Activated CD4-positive, alpha-beta T cell treated with anti-CD3 and anti-CD28 coated beads for 4 hours (primary cell): ENCODE results near the gene DYDC2.
"Not testable (repeated sequence)": the region's sequence is repeated elsewhere in the genome, so short reads cannot be mapped to it uniquely, and the experiment has no call there.

Experiments
- DNase-seq, 2 donors: peaks; one replicate each; pipeline ENCODE4 v3.0.0-alpha.2; 2020

DYDC2 gene

GRCh38 chr10:80356563-80356988 is at the start of gene DYDC2, which contains the start of gene DYDC1:
Gene DYDC2, plus strand, starts transcription at chr10:80356781. Its CDS starts 5,663 bp downstream, at chr10:80362444.
Gene DYDC1, minus strand, starts transcription at chr10:80356755. Its CDS starts 4,154 bp downstream, at chr10:80352601.
- DNase-seq = peak; percentile 15 to 19

- DNase-seq = no peak
Measured at GRCh38 chr10:80313523-80313922, 43.1 kb upstream of the DYDC2 start.

- no peak for DNase-seq
Measured at GRCh38 chr10:80315391-80315790, 41.2 kb upstream of the DYDC2 start.

- DNase-seq = no peak
Measured at GRCh38 chr10:80318742-80319141, 37.8 kb upstream of the DYDC2 start.

- no peak for DNase-seq
Measured at GRCh38 chr10:80319318-80319717, 37.3 kb upstream of the DYDC2 start.

- DNase-seq = no peak
Measured at GRCh38 chr10:80319725-80320290, 36.8 kb upstream of the DYDC2 start.

- DNase-seq = no peak
Measured at GRCh38 chr10:80320377-80320776, 36.2 kb upstream of the DYDC2 start.

- no peak for DNase-seq
Measured at GRCh38 chr10:80321183-80321582, 35.4 kb upstream of the DYDC2 start.

- no peak for DNase-seq
Measured at GRCh38 chr10:80322158-80322557, 34.4 kb upstream of the DYDC2 start.

GRCh38 chr10:80322711-80323110 is 33.9 kb upstream of the DYDC2 start:
- DNase-seq = no peak

- no peak for DNase-seq
Measured at GRCh38 chr10:80323311-80323710, 33.3 kb upstream of the DYDC2 start.

- no peak for DNase-seq
Measured at GRCh38 chr10:80324086-80324485, 32.5 kb upstream of the DYDC2 start.

- DNase-seq = no peak
Measured at GRCh38 chr10:80324891-80325364, 31.7 kb upstream of the DYDC2 start.

- DNase-seq = no peak
Measured at GRCh38 chr10:80333983-80334382, 22.6 kb upstream of the DYDC2 start.

- no peak for DNase-seq
Measured at GRCh38 chr10:80344276-80344675, 12.3 kb upstream of the DYDC2 start.

- DNase-seq = no peak
Measured at GRCh38 chr10:80344912-80345311, 11.7 kb upstream of the DYDC2 start.

- DNase-seq = no peak
Measured at GRCh38 chr10:80350251-80350650, 6.3 kb upstream of the DYDC2 start.

GRCh38 chr10:80351220-80351619 is 5.4 kb upstream of the DYDC2 start:
- no peak for DNase-seq

GRCh38 chr10:80356989-80357850 is 639 bp downstream of the DYDC2 start:
- DNase-seq = no peak

GRCh38 chr10:80357851-80358125 is 1.2 kb downstream of the DYDC2 start:
- no peak for DNase-seq

- not testable (repeated sequence) for DNase-seq
Measured at GRCh38 chr10:80358925-80359324, 2.3 kb downstream of the DYDC2 start.

- no peak for DNase-seq
Measured at GRCh38 chr10:80359644-80360043, 3.1 kb downstream of the DYDC2 start.

GRCh38 chr10:80365510-80365909 is 8.9 kb downstream of the DYDC2 start:
- no peak for DNase-seq

GRCh38 chr10:80371467-80371866 is 14.9 kb downstream of the DYDC2 start:
- no peak for DNase-seq
